H1 (cell line): ENCODE results near the gene TMEM120B. TPM values are rescaled to one million over a fixed set of nuclear protein-coding genes. Genes with fewer than 3 reads are reported as not detected.

ENCODE experiments used
- ATF3 ChIP-seq: IDR thresholded peaks from 2 replicates; pipeline ENCODE4 v1.6.1; 2011; ENCODE audit warnings: low read depth, mild to moderate bottlenecking, low read length; ENCODE audit not compliant: insufficient read depth
- CEBPB ChIP-seq: IDR thresholded peaks from 2 replicates; pipeline ENCODE4 v1.6.1; 2012; ENCODE audit warnings: low read depth, low read length
- EGR1 ChIP-seq: IDR thresholded peaks from 2 replicates; pipeline ENCODE4 v1.6.1; 2011; ENCODE audit warnings: low read depth, low read length, borderline replicate concordance
- HDAC2 ChIP-seq, 2 experiments: fragments of 300-600 bp in 1 of 2; sonication (generic) in 1 of 2; IDR thresholded peaks; 2 replicates each; pipeline ENCODE4 v1.6.1; 2011 to 2012; ENCODE audit warnings: low read depth in 2 of 2, low read length in 2 of 2, mild to moderate bottlenecking in 2 of 2, moderate library complexity in 2 of 2, borderline replicate concordance in 1 of 2, inconsistent platforms in 1 of 2
- PHF8 ChIP-seq: fragments of 200-600 bp; sonication (generic); conservative IDR thresholded peaks from 2 replicates; pipeline ENCODE4 v1.7.1; 2012; ENCODE audit warnings: low read depth, mild to moderate bottlenecking, inconsistent platforms, low read length, moderate library complexity
- TEAD4 ChIP-seq: IDR thresholded peaks from 2 replicates; pipeline ENCODE4 v1.6.1; 2012; ENCODE audit warnings: low read depth, low read length, inconsistent platforms, mixed read lengths
- YY1 ChIP-seq: IDR thresholded peaks from 2 replicates; pipeline ENCODE4 v1.6.1; 2011; ENCODE audit warnings: low read depth, mild to moderate bottlenecking, low read length
- polyA plus RNA-seq, 7 experiments: library from polyadenylated mRNA; depleted of rRNA in 3 of 7; stranded (reverse) in 5 of 7; unstranded in 2 of 7; fragments of >200 nt in 5 of 7; fragments of 200-250 nt in 2 of 7; gene quantifications; 1 replicate in 5 of 7; 2 replicates in 1 of 7; 4 replicates in 1 of 7; pipeline versions ENCODE4 v1.2.1 to v1.2.3, GENCODE V29; 2011 to 2013; ENCODE audit warnings: missing spikeins in 2 of 7, mixed read lengths in 2 of 7
- total RNA-seq: library from RNA; stranded (reverse); fragmentation: NEBNext Ultra II Directional; extraction: Animal tissue kit (Norgen Biotek cat#: 25700); gene quantifications from 2 replicates; pipeline ENCODE4 v1.2.1, GENCODE V29; 2021

Gene TMEM120B
- total and polyA plus RNA-seq, 2 of the 8 experiments (the other 6 are each of a cell fraction or from before 2014, with no cell fraction given): 22.0 to 29.1 TPM

- 0 out of 2 replicates have a peak, but pooled peaks have one; percentile 21 for TF ChIP-seq EGR1
- 0 out of 2 replicates have a peak, but pooled peaks have one; percentile 20 for TF ChIP-seq YY1
- no peak for TF ChIP-seq TEAD4
- TF ChIP-seq HDAC2 (IDR thresholded peaks at IDR 0.05; ENCODE audit: borderline replicate concordance in 1 of 2, low read depth in 2 of 2, low read length in 2 of 2): no peak
- no peak for TF ChIP-seq PHF8
- TF ChIP-seq ATF3: no peak
- TF ChIP-seq CEBPB: no peak
Observed at GRCh38 chr12:121773011-121773777, 60.6 kb downstream of the TMEM120B start (continued).
